Peyer's patch (tissue), 4 donors: Measurements from ENCODE around the gene CDKN3. TPM values are rescaled to one million over a fixed set of nuclear protein-coding genes. Genes with fewer than 3 reads are reported as not detected.
A peak's percentile ranks its signal among the peaks of the same experiment; 100 is the strongest.

Experiments
- DNase-seq, 3 donors: peaks; one replicate each; pipeline ENCODE4 v3.0.0-alpha.2; 2017 to 2019
- H3K27ac ChIP-seq, 4 donors: fragments of 200-600 bp; sonication (generic); one replicate each; pipeline ENCODE4 v1.5.1; 2016 to 2019
- H3K27me3 ChIP-seq, 2 donors: fragments of 200-600 bp; sonication (generic); one replicate each; pipeline ENCODE4 v1.5.1; 2019
- H3K36me3 ChIP-seq, 3 donors: fragments of 200-600 bp; sonication (generic); one replicate each; pipeline ENCODE4 v1.5.1; 2016 to 2019
- H3K4me1 ChIP-seq, 4 donors: fragments of 200-600 bp; sonication (generic); one replicate each; pipeline ENCODE4 v1.5.1; 2016 to 2019
- H3K4me3 ChIP-seq, 4 donors: fragments of 200-600 bp; sonication (generic); 1 replicate in 3 of 4; 2 replicates in 1 of 4; pipeline ENCODE4 v1.5.1; 2016 to 2019; ENCODE audit warnings: mild to moderate bottlenecking in 1 of 4
- H3K9me3 ChIP-seq, 4 donors: fragments of 200-600 bp; sonication (generic); one replicate each; pipeline ENCODE4 v1.5.1; 2016 to 2019; ENCODE audit warnings: mild to moderate bottlenecking in 1 of 4
- CTCF ChIP-seq, 6 experiments: fragments of 450-650 bp in 4 of 6; fragments of 200-600 bp in 2 of 6; sonication (generic) in 1 of 6; IDR thresholded peaks; one replicate each; pipeline ENCODE4 v1.5.1; 2017 to 2019; ENCODE audit warnings: antibody characterized with exemption in 6 of 6, mild to moderate bottlenecking in 3 of 6, moderate library complexity in 1 of 6
- POLR2A ChIP-seq, 2 donors: fragments of 450-650 bp; IDR thresholded peaks; one replicate each; pipeline ENCODE4 v1.5.1; 2017; ENCODE audit warnings: antibody characterized with exemption in 2 of 2, mild to moderate bottlenecking in 2 of 2, moderate library complexity in 2 of 2
- total RNA-seq, 4 donors: library from RNA; depleted of rRNA; stranded (reverse); fragments of >200 nt; gene quantifications; one replicate each; pipeline ENCODE4 v1.1.0, GENCODE V29; 2016

Gene CDKN3
- total RNA-seq, 4 donors from 2014 or later = 1.6 to 7.4 (median 4.3) TPM

- Histone ChIP-seq H3K4me3 (no peak overlapping the region), H3K9me3 (no peaks in the 10 kb centered on the region), H3K36me3 (no peaks in the 10 kb centered on the region), H3K4me1 (peaks cover 0 to 11% (median 0%) of the 10 kb centered on the region in 4 donors), H3K27ac (peak overlapping the region in 2 of 4 donors; percentile 39 to 64), H3K27me3 (no peaks in the 10 kb centered on the region)
- peak in 4 of 6 experiments; percentile 40 to 84 (median 82) for TF ChIP-seq CTCF (IDR thresholded peaks at IDR 0.05)
- TF ChIP-seq POLR2A (IDR thresholded peaks at IDR 0.05) = no peak
- DNase-seq = peak in 1 of 3 donors; percentile 71
These were observed 29.8 kb upstream of the CDKN3 start for GRCh38 chr14:54366736-54367735.

- DNase-seq = no peak
- Histone ChIP-seq H3K27me3 (no peaks in the 10 kb centered on the region), H3K4me3 (no peak overlapping the region), H3K36me3 (no peaks in the 10 kb centered on the region), H3K9me3 (no peaks in the 10 kb centered on the region), H3K27ac (no peak overlapping the region), H3K4me1 (peaks cover 0 to 4% (median 0%) of the 10 kb centered on the region in 4 donors)
- no peak for TF ChIP-seq POLR2A (IDR thresholded peaks at IDR 0.05)
- TF ChIP-seq CTCF (IDR thresholded peaks at IDR 0.05) = no peak
These were observed 28.5 kb upstream of the CDKN3 start for GRCh38 chr14:54368291-54368690.

- Histone ChIP-seq H3K9me3 (no peaks in the 10 kb centered on the region), H3K27ac (no peak overlapping the region), H3K36me3 (no peaks in the 10 kb centered on the region), H3K4me3 (no peak overlapping the region), H3K27me3 (no peaks in the 10 kb centered on the region), H3K4me1 (no peaks in the 10 kb centered on the region)
- TF ChIP-seq CTCF (IDR thresholded peaks at IDR 0.05) (no peak), POLR2A (IDR thresholded peaks at IDR 0.05) (no peak)
- DNase-seq = no peak
These were observed 27.5 kb upstream of the CDKN3 start for GRCh38 chr14:54369343-54369742.

- H3K27ac ChIP-seq = no peak overlapping the region
- H3K4me1 ChIP-seq = no peaks in the 10 kb centered on the region
- H3K27me3 ChIP-seq = no peaks in the 10 kb centered on the region
- DNase-seq = no peak
- no peak overlapping the region for H3K4me3 ChIP-seq
- no peaks in the 10 kb centered on the region for H3K36me3 ChIP-seq
- no peaks in the 10 kb centered on the region for H3K9me3 ChIP-seq
- TF ChIP-seq CTCF (IDR thresholded peaks at IDR 0.05) (no peak), POLR2A (IDR thresholded peaks at IDR 0.05) (no peak)
These were observed 26.2 kb upstream of the CDKN3 start for GRCh38 chr14:54370323-54371198.

- Histone ChIP-seq H3K9me3 (no peaks in the 10 kb centered on the region), H3K27me3 (no peaks in the 10 kb centered on the region), H3K4me3 (no peak overlapping the region), H3K36me3 (no peaks in the 10 kb centered on the region), H3K4me1 (no peaks in the 10 kb centered on the region), H3K27ac (no peak overlapping the region)
- no peak for DNase-seq
- peak in 2 of 6 experiments; percentile 9 to 13 for TF ChIP-seq CTCF (IDR thresholded peaks at IDR 0.05)
- no peak for TF ChIP-seq POLR2A (IDR thresholded peaks at IDR 0.05)
These were observed 22.5 kb upstream of the CDKN3 start for GRCh38 chr14:54374117-54374884.
